ENCODE data around the gene PLD4. TPM values are rescaled to one million over a fixed set of nuclear protein-coding genes. Genes with fewer than 3 reads are reported as not detected.
"Not testable (repeated sequence)": the region's sequence is repeated elsewhere in the genome, so short reads cannot be mapped to it uniquely, and the experiment has no call there.

PLD4 gene
- total RNA-seq, 2 donors from 2014 or later, result 1.2 to 5.4 TPM

DNA sequence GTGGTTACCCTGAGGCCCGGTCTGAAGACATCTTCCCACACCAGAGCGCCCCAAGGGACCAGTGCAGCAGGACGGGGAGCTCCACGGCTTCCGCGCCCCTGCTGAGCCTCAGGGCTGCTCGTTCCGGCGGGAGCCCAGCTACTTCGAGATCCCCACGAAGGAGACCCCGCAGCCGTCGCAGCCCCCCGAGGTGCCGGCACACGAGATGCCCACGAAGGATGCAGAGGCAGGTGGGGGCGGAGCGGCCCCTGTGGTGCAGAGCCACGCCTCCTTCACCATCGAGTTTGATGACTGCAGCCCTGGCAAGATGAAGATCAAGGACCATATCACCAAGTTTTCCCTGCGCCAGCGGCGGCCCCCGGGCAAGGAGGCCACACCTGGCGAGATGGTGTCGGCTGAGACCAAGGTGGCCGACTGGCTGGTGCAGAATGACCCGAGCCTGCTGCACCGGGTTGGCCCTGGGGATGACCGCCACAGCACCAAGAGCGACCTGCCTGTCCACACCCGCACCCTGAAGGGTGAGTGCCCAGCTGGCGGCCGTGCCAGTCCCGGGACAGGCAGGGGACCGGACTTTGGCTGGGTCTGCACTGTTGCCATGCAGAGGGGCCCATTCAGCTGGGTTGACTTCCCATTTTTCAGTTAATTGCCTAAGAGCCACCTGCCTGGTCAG, 41.6 kb upstream of the PLD4 start:
- Histone ChIP-seq H3K4me3 (no peak overlapping the region), H3K9me3 (no peaks in the 10 kb centered on the region), H3K4me1 (replicated peaks) (no peaks in the 10 kb centered on the region), H3K27ac (no peak overlapping the region), H3K36me3 (peaks cover 0 to 6% of the 10 kb centered on the region in 2 donors), H3K27me3 (replicated peaks; ENCODE audit: insufficient read depth) (no peaks in the 10 kb centered on the region)
- TF ChIP-seq POLR2AphosphoS5 (IDR thresholded peaks at IDR 0.05) (no peak), POLR2A (IDR thresholded peaks at IDR 0.05) (no peak)
- TF ChIP-seq, protein P1, sequence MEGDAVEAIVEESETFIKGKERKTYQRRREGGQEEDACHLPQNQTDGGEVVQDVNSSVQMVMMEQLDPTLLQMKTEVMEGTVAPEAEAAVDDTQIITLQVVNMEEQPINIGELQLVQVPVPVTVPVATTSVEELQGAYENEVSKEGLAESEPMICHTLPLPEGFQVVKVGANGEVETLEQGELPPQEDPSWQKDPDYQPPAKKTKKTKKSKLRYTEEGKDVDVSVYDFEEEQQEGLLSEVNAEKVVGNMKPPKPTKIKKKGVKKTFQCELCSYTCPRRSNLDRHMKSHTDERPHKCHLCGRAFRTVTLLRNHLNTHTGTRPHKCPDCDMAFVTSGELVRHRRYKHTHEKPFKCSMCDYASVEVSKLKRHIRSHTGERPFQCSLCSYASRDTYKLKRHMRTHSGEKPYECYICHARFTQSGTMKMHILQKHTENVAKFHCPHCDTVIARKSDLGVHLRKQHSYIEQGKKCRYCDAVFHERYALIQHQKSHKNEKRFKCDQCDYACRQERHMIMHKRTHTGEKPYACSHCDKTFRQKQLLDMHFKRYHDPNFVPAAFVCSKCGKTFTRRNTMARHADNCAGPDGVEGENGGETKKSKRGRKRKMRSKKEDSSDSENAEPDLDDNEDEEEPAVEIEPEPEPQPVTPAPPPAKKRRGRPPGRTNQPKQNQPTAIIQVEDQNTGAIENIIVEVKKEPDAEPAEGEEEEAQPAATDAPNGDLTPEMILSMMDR (IDR thresholded peaks at IDR 0.05), result no peak
- no peak for DNase-seq (ENCODE audit: low spot score)
- 86% methylated on average over 19 of the region's 38 CpGs for WGBS
- intact Hi-C loops (cut with DNase I), result no loop called here

DNA sequence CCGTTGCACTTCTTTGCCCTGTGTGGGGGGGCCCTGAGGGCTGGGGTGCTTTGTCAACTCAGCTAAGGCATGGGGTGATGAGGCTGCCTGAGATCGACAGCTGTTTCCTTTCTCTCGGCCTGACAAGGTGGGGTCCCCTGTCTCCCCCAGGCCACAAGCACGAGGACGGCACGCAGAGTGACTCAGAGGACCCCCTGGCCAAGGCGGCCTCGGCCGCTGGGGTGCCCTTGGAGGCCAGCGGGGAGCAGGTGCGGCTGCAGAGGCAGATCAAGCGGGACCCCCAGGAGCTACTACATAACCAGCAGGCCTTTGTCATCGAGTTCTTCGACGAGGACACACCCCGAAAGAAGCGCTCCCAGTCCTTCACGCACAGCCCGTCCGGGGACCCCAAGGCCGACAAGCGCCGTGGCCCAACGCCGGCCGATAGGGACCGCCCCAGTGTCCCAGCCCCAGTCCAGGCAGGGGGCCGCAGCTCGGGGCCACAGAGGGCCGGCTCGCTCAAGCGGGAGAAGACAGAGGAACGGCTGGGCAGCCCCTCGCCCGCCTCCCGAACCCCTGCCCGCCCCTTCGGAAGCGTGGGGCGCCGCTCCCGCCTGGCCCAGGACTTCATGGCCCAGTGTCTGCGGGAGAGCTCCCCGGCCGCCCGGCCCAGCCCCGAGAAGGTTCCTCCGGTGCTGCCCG, 40.9 kb upstream of the PLD4 start:
- Histone ChIP-seq H3K9me3 (no peaks in the 10 kb centered on the region), H3K36me3 (peaks cover 0 to 6% of the 10 kb centered on the region in 2 donors), H3K27ac (no peak overlapping the region), H3K4me3 (no peak overlapping the region), H3K27me3 (replicated peaks; ENCODE audit: insufficient read depth) (no peaks in the 10 kb centered on the region), H3K4me1 (replicated peaks) (no peaks in the 10 kb centered on the region)
- no peak for DNase-seq (ENCODE audit: low spot score)
- TF ChIP-seq POLR2A (IDR thresholded peaks at IDR 0.05), result no peak
- TF ChIP-seq, protein P1 (IDR thresholded peaks at IDR 0.05), result no peak
- TF ChIP-seq POLR2AphosphoS5 (IDR thresholded peaks at IDR 0.05), result no peak
- WGBS, result 93% methylated on average over 48 of the region's 49 CpGs
- intact Hi-C loops (cut with DNase I), result no loop called here

DNA sequence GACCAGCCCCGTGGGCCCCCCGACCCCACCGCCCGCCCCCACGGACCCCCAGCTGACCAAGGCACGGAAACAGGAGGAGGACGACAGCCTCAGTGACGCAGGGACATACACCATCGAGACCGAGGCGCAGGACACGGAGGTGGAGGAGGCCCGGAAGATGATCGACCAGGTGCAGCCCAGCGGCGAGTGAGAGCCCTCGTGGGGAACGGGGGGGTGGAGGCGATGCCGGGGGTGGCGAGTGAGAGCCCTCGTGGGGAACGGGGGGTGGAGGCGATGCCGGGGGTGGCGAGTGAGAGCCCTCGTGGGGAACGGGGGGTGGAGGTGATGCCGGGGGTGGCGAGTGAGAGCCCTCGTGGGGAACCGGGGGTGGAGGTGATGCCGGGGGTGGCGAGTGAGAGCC, 40.3 kb upstream of the PLD4 start:
- intact Hi-C loops (cut with DNase I); H3K9me3 ChIP-seq; H3K4me3 ChIP-seq; DNase-seq (ENCODE audit: low spot score); H3K27ac ChIP-seq; H3K27me3 ChIP-seq (replicated peaks; ENCODE audit: insufficient read depth); H3K36me3 ChIP-seq; H3K4me1 ChIP-seq (replicated peaks): not testable (repeated sequence)
- WGBS, result 87% methylated on average over 20 of the region's 34 CpGs

DNA sequence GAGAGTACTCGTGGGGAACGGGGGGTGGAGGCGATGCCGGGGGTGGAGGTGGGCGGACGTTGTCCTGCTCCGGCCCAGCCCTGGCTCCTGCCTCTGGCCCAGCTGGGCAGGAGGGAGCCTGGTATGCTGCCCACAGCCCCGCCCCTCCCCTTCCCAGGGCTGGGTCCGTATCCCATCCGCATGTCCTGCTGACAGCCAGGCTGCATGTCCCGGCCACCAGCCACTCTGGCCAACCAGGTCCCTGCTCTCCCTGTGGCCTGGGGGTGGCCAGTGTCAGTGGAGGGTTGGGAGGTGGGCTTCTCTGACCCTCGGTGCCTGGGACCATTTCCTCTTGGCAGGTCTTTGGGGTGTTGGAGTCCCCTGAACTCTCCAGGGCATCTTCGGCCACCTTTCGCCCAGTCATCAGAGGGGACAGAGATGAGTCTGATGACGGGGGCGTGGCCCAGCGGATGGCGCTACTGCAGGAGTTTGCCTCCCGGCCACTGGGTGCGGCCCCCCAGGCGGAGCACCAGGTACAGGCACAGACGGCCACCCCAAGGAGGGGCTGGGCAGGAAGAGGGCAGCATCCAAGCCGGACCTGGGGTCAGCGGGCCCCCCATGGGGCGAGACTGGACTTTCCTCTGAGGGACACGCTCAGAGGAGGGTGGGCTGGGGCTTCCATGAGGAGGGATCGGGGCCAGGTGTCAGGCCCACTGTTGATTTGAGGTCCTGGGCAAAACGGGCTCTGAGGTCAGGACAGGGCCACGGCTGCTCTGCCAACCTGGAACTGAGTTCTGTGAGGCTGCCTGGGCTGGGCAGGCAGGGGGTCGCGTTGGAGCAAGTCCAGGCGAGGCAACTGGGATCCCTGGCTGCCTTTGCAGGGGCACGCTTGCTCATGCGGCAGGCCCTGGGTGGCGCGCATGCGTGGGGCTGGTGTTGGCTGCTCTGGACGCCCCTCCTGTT, 39.4 kb upstream of the PLD4 start:
- WGBS, result 86% methylated on average over 33 of the region's 38 CpGs
- no peak for TF ChIP-seq POLR2A (IDR thresholded peaks at IDR 0.05)
- intact Hi-C loops (cut with DNase I), result no loop called here
- H3K36me3 ChIP-seq, result peaks cover 0 to 6% of the 10 kb centered on the region in 2 donors
- no peaks in the 10 kb centered on the region for H3K4me1 ChIP-seq (replicated peaks)
- H3K4me3 ChIP-seq, result no peak overlapping the region
- H3K9me3 ChIP-seq, result no peaks in the 10 kb centered on the region
- no peaks in the 10 kb centered on the region for H3K27me3 ChIP-seq (replicated peaks; ENCODE audit: insufficient read depth)
- no peak for DNase-seq (ENCODE audit: low spot score)
- no peak overlapping the region for H3K27ac ChIP-seq

DNA sequence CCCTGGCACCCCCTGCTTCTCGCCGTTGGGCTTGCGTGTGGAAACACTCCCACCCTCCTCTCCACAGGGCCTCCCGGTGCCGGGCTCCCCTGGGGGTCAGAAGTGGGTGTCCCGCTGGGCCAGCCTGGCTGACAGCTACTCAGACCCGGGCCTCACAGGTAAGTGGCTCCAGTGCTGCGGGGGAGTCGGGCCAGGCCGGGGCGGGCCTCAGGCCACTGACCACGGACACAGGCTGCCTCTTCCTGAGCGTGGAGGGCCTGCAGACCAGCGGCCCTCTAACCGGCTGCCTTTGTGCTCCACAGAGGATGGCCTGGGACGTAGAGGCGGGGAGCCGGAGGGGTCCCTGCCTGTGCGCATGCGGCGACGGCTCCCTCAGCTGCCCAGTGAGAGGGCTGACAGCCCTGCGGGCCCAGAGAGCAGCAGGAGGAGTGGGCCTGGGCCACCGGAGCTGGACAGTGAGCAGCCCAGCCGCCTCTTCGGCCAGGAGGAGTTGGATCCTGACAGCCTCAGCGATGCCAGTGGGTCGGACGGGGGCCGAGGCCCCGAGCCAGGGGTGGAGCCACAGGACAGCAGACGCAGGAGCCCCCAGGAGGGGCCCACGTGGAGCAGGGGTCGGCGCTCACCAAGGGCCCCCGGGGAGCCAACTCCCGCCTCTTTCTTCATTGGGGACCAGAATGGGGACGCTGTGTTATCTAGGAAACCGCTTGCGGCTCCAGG, 38.5 kb upstream of the PLD4 start:
- DNase-seq (ENCODE audit: low spot score), result no peak
- H3K4me1 ChIP-seq (replicated peaks), result no peaks in the 10 kb centered on the region

More for the DNA sequence above, 38.5 kb upstream of the PLD4 start:
- intact Hi-C loops (cut with DNase I), result no loop called here
- Histone ChIP-seq H3K27ac (no peak overlapping the region), H3K9me3 (no peaks in the 10 kb centered on the region), H3K27me3 (replicated peaks; ENCODE audit: insufficient read depth) (no peaks in the 10 kb centered on the region), H3K36me3 (peaks cover 0 to 6% of the 10 kb centered on the region in 2 donors), H3K4me3 (no peak overlapping the region)
- WGBS, result 86% methylated on average over 34 of the region's 40 CpGs
- no peak for TF ChIP-seq POLR2A (IDR thresholded peaks at IDR 0.05)
- no peak for TF ChIP-seq POLR2AphosphoS5 (IDR thresholded peaks at IDR 0.05)
- TF ChIP-seq, protein P1 (IDR thresholded peaks at IDR 0.05), result no peak
